Measurements from ENCODE around the gene GOSR1. TPM values are rescaled to one million over a fixed set of nuclear protein-coding genes. Genes with fewer than 3 reads are reported as not detected.

Gene GOSR1
- total and polyA plus RNA-seq, 2 donors (not counting 3 experiments of a cell fraction or from before 2014, with no cell fraction given) = 13.8 to 41.0 TPM

- H3K36me3 ChIP-seq (ENCODE audit: control insufficient read depth in 2 of 2, extremely low read depth in 1 of 2, insufficient read depth in 2 of 2, low read length in 2 of 2) = no peaks in the 10 kb centered on the region
- no peak overlapping the region for H3K27ac ChIP-seq (ENCODE audit: insufficient read depth, low read depth, low read length)
- FAIRE-seq (no peak), DNase-seq (ENCODE audit: low read depth, low spot score) (no peak)
- peaks cover 0 to 12% of the 10 kb centered on the region in 2 experiments for H3K27me3 ChIP-seq (ENCODE audit: control insufficient read depth in 2 of 2, insufficient read depth in 2 of 2, low read length in 2 of 2)
- H2AFZ ChIP-seq (ENCODE audit: low read depth, low read length) = no peak overlapping the region
- no peaks in the 10 kb centered on the region for H3K9me1 ChIP-seq (replicated peaks; ENCODE audit: control insufficient read depth, extremely low read depth, insufficient read depth, low read length)
- no TSS peak for BruUV-seq (replicated peaks)
- intact Hi-C loops (cut with micrococcal nuclease) (no loop called here), dilution Hi-C loops (cut with MboI; ENCODE audit: extremely low pct_ligation_motif_present, low sequenced_read_pairs) (no loop called here)
- POLR2A ChIA-PET = no interaction called here
- H4K20me1 ChIP-seq (replicated peaks; ENCODE audit: control insufficient read depth, extremely low read depth, insufficient read depth, low read length) = no peaks in the 10 kb centered on the region
- H3K9ac ChIP-seq (replicated peaks; ENCODE audit: extremely low read depth, insufficient read depth, low read length) = no peak overlapping the region
- TF ChIP-seq GATA2 (IDR thresholded peaks at IDR 0.05; ENCODE audit: insufficient read depth, insufficient read length, low read depth, low read length) = no peak
- no peak for TF ChIP-seq FOS (IDR thresholded peaks at IDR 0.05; ENCODE audit: borderline replicate concordance, insufficient read depth, low read length)
- TF ChIP-seq POLR2A (IDR thresholded peaks at IDR 0.05; ENCODE audit: low read depth, low read length) = no peak
- TF ChIP-seq MYC (IDR thresholded peaks at IDR 0.05; ENCODE audit: low read depth, low read length) = no peak
- no peak for TF ChIP-seq JUN (IDR thresholded peaks at IDR 0.05; ENCODE audit: borderline replicate concordance, insufficient read depth, insufficient read length, low read depth)
- no peak for TF ChIP-seq POLR2AphosphoS5 (IDR thresholded peaks at IDR 0.05; ENCODE audit: insufficient read depth, low read depth, low read length)
- no peak for TF ChIP-seq MAX (IDR thresholded peaks at IDR 0.05; ENCODE audit: insufficient read depth, insufficient read length)
- no peaks in the 10 kb centered on the region for H3K4me1 ChIP-seq (ENCODE audit: control insufficient read depth, extremely low read depth, insufficient read depth, low read length)
- no peaks in the 10 kb centered on the region for H3K79me2 ChIP-seq (ENCODE audit: control insufficient read depth, insufficient read depth, low read length)
- CTCF ChIA-PET = interaction anchor here (1.5 kb wide), 1 partner anchor 20 kb away, joined by 3 read pairs; no protein-coding TSS in a partner anchor
- H3K4me2 ChIP-seq (ENCODE audit: insufficient read depth, low read length) = no peak overlapping the region
- no peaks in the 10 kb centered on the region for H3K9me3 ChIP-seq (replicated peaks; ENCODE audit: control insufficient read depth, insufficient read depth, low read length)
- H3K4me3 ChIP-seq (replicated peaks in 1 of 3; ENCODE audit: insufficient read depth in 1 of 3, low read depth in 1 of 3, low read length in 3 of 3) = no peak overlapping the region
Observed at GRCh38 chr17:30567231-30568116, 90.3 kb downstream of the GOSR1 start.

GRCh38 chr17:30568117-30568430, 90.9 kb downstream of the GOSR1 start:
- Histone ChIP-seq H3K9me3 (replicated peaks; ENCODE audit: control insufficient read depth, insufficient read depth, low read length) (no peaks in the 10 kb centered on the region), H3K9me1 (replicated peaks; ENCODE audit: control insufficient read depth, extremely low read depth, insufficient read depth, low read length) (no peaks in the 10 kb centered on the region), H3K27ac (ENCODE audit: insufficient read depth, low read depth, low read length) (no peak overlapping the region), H3K4me3 (replicated peaks in 1 of 3; ENCODE audit: insufficient read depth in 1 of 3, low read depth in 1 of 3, low read length in 3 of 3) (no peak overlapping the region), H4K20me1 (replicated peaks; ENCODE audit: control insufficient read depth, extremely low read depth, insufficient read depth, low read length) (no peaks in the 10 kb centered on the region), H3K36me3 (ENCODE audit: control insufficient read depth in 2 of 2, extremely low read depth in 1 of 2, insufficient read depth in 2 of 2, low read length in 2 of 2) (no peaks in the 10 kb centered on the region), H3K4me2 (ENCODE audit: insufficient read depth, low read length) (no peak overlapping the region), H3K9ac (replicated peaks; ENCODE audit: extremely low read depth, insufficient read depth, low read length) (no peak overlapping the region), H2AFZ (ENCODE audit: low read depth, low read length) (no peak overlapping the region), H3K79me2 (ENCODE audit: control insufficient read depth, insufficient read depth, low read length) (no peaks in the 10 kb centered on the region), H3K27me3 (ENCODE audit: control insufficient read depth in 2 of 2, insufficient read depth in 2 of 2, low read length in 2 of 2) (peaks cover 0 to 8% of the 10 kb centered on the region in 2 experiments), H3K4me1 (ENCODE audit: control insufficient read depth, extremely low read depth, insufficient read depth, low read length) (no peaks in the 10 kb centered on the region)
- ChIA-PET CTCF (interaction anchor here (1.5 kb wide), 1 partner anchor 20 kb away, joined by 3 read pairs; no protein-coding TSS in a partner anchor), POLR2A (no interaction called here)
- BruUV-seq (replicated peaks) = no TSS peak
- DNase-seq (ENCODE audit: low read depth, low spot score) (no peak), FAIRE-seq (no peak)
- dilution Hi-C loops (cut with MboI; ENCODE audit: extremely low pct_ligation_motif_present, low sequenced_read_pairs) = no loop called here
- intact Hi-C loops (cut with micrococcal nuclease) = no loop called here
- TF ChIP-seq POLR2AphosphoS5 (IDR thresholded peaks at IDR 0.05; ENCODE audit: insufficient read depth, low read depth, low read length) (no peak), GATA2 (IDR thresholded peaks at IDR 0.05; ENCODE audit: insufficient read depth, insufficient read length, low read depth, low read length) (no peak), POLR2A (IDR thresholded peaks at IDR 0.05; ENCODE audit: low read depth, low read length) (no peak), MYC (IDR thresholded peaks at IDR 0.05; ENCODE audit: low read depth, low read length) (no peak), MAX (IDR thresholded peaks at IDR 0.05; ENCODE audit: insufficient read depth, insufficient read length) (no peak), FOS (IDR thresholded peaks at IDR 0.05; ENCODE audit: borderline replicate concordance, insufficient read depth, low read length) (no peak), JUN (IDR thresholded peaks at IDR 0.05; ENCODE audit: borderline replicate concordance, insufficient read depth, insufficient read length, low read depth) (no peak), CTCF (IDR thresholded peaks at IDR 0.05; ENCODE audit: extremely low read depth in 1 of 2, insufficient read depth in 1 of 2, low read depth in 1 of 2, low read length in 2 of 2) (no peak), EZH2 (IDR thresholded peaks at IDR 0.05; ENCODE audit: borderline replicate concordance, low read depth, low read length, severe bottlenecking) (no peak)
